Measurements from ENCODE around the gene SEMA5A. TPM values are rescaled to one million over a fixed set of nuclear protein-coding genes. Genes with fewer than 3 reads are reported as not detected.

The SEMA5A gene
- total and polyA plus RNA-seq, 2 donors (not counting 1 experiment from before 2014, with no cell fraction given): not detected

DNA sequence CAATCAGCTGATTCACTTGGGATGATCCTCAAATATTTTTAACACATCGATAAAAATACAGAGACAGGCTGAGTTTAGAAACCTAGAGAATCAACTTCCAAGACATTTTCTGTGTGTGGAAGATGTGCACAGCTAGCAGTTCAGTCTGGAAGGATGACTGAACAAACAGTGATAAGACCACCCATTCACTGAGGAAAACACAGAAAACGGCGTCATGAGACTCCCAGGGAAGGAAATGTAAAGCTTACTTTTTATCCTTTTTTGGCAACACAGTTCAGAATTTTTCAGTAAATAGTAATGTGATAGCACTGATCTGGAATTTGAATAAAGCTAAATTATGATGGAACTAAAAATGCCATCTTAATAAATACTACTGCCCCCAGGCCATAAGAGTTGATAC lies 277.6 kb downstream of the SEMA5A start:
- no peaks in the 10 kb centered on the region for H3K9me3 Mint-ChIP-seq (ENCODE audit: insufficient read depth)
- ATAC-seq (ENCODE audit: low read depth): no peak
- no peaks in the 10 kb centered on the region for H3K27me3 Mint-ChIP-seq

DNA sequence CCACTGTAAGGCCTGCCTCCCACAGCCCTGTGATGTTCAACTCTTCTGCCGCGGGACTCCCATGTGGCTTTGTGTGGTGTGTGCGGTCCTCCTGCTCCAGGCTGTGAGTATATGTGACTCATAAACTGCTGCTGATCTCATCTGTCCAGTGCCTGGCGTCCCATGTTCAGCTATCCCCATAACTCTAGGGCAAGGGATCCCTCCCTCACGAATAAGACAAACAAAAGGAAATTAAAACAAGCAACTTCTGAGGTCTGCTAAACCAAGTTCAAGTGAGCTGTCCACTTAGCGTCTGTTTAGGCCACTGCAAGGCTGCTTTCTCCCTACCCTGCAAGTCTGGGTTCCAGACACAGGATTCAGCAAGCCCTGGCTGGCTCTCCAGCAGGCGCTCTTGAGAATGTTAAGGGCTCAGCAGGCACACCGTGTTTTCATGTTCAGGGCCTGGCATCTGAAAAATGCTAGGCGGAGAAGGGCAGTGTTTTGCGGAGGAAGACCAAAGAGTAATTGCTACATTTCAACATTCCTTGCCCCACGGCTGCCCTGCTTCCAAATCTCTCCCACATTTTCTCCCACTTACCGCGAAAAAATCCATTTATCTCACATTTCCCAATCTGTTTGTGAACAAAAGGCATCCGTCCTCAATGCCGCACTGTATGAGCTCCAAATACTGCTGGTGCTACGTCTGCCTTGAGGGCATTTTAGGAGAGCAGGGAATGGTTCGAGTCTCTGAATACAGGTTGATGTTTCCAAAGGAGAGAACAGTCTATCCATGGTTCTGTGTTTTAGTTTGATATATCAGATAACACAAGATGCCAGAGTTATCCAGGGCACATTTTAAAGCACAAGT lies 280.2 kb downstream of the SEMA5A start:
- no peak for ATAC-seq (ENCODE audit: low read depth)
- no peak overlapping the region for H3K4me3 Mint-ChIP-seq
- H3K27ac Mint-ChIP-seq: no peak overlapping the region
- H3K4me3 ChIP-seq (ENCODE audit: control extremely low read depth in 1 of 5, extremely low read depth in 1 of 5, insufficient read depth in 1 of 5, low read depth in 2 of 5, low read length in 4 of 5): no peak overlapping the region
- CTCF ChIA-PET: no interaction called here
- H3K4me2 ChIP-seq (replicated peaks; ENCODE audit: low read depth, low read length, poor library complexity, severe bottlenecking): no peak overlapping the region
- no peaks in the 10 kb centered on the region for H3K4me1 ChIP-seq (ENCODE audit: control insufficient read depth in 2 of 2, insufficient read depth in 2 of 2, low read length in 2 of 2)
- H3K79me2 ChIP-seq (ENCODE audit: control insufficient read depth, insufficient read depth, low read length): no peaks in the 10 kb centered on the region
- TF ChIP-seq, protein P1, sequence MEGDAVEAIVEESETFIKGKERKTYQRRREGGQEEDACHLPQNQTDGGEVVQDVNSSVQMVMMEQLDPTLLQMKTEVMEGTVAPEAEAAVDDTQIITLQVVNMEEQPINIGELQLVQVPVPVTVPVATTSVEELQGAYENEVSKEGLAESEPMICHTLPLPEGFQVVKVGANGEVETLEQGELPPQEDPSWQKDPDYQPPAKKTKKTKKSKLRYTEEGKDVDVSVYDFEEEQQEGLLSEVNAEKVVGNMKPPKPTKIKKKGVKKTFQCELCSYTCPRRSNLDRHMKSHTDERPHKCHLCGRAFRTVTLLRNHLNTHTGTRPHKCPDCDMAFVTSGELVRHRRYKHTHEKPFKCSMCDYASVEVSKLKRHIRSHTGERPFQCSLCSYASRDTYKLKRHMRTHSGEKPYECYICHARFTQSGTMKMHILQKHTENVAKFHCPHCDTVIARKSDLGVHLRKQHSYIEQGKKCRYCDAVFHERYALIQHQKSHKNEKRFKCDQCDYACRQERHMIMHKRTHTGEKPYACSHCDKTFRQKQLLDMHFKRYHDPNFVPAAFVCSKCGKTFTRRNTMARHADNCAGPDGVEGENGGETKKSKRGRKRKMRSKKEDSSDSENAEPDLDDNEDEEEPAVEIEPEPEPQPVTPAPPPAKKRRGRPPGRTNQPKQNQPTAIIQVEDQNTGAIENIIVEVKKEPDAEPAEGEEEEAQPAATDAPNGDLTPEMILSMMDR (IDR thresholded peaks at IDR 0.05): no peak
- no peak for TF ChIP-seq EZH2 (IDR thresholded peaks at IDR 0.05; ENCODE audit: borderline replicate concordance, insufficient read depth, low read depth, low read length, poor library complexity, severe bottlenecking)
- no peak overlapping the region for H3K27ac ChIP-seq (ENCODE audit: low read length in 2 of 2)
- WGBS (ENCODE audit: insufficient coverage): 76% methylated on average over 14 of the region's 17 CpGs
- intact Hi-C loops (cut with micrococcal nuclease): no loop called here
- DNase-seq: no peak
- no peak overlapping the region for H2AFZ ChIP-seq (ENCODE audit: insufficient read depth, low read depth, low read length, poor library complexity, severe bottlenecking)
- no peaks in the 10 kb centered on the region for H3K36me3 ChIP-seq (replicated peaks in 1 of 2; ENCODE audit: control extremely low read depth in 1 of 2, control insufficient read depth in 1 of 2, extremely low read depth in 1 of 2, insufficient read depth in 2 of 2, low read length in 1 of 2)
- H3K9me3 ChIP-seq (ENCODE audit: control extremely low read depth in 1 of 3, control insufficient read depth in 2 of 3, insufficient read depth in 1 of 3, low read length in 2 of 3): no peaks in the 10 kb centered on the region
- no peaks in the 10 kb centered on the region for H3K9me3 Mint-ChIP-seq (ENCODE audit: insufficient read depth)
- H3K9ac ChIP-seq (ENCODE audit: low read length): no peak overlapping the region
- no peaks in the 10 kb centered on the region for H3K27me3 ChIP-seq (replicated peaks in 1 of 4; ENCODE audit: control extremely low read depth in 1 of 4, control insufficient read depth in 3 of 4, insufficient read depth in 4 of 4, low read length in 3 of 4)
- H3K4me1 Mint-ChIP-seq: no peaks in the 10 kb centered on the region
- no peaks in the 10 kb centered on the region for H4K20me1 ChIP-seq (ENCODE audit: control insufficient read depth, insufficient read depth, low read length, poor library complexity, severe bottlenecking)
- no peaks in the 10 kb centered on the region for H3K27me3 Mint-ChIP-seq
- POLR2A ChIA-PET: no interaction called here

More for the DNA sequence above, 277.6 kb downstream of the SEMA5A start:
- no peak for TF ChIP-seq EZH2 (IDR thresholded peaks at IDR 0.05; ENCODE audit: borderline replicate concordance, insufficient read depth, low read depth, low read length, poor library complexity, severe bottlenecking)
- TF ChIP-seq, protein P1 (IDR thresholded peaks at IDR 0.05): no peak
- H3K4me2 ChIP-seq (replicated peaks; ENCODE audit: low read depth, low read length, poor library complexity, severe bottlenecking): no peak overlapping the region
- no peaks in the 10 kb centered on the region for H3K36me3 ChIP-seq (replicated peaks in 1 of 2; ENCODE audit: control extremely low read depth in 1 of 2, control insufficient read depth in 1 of 2, extremely low read depth in 1 of 2, insufficient read depth in 2 of 2, low read length in 1 of 2)
- ChIA-PET POLR2A (no interaction called here), CTCF (no interaction called here)
- Mint-ChIP-seq H3K4me3 (no peak overlapping the region), H3K4me1 (no peaks in the 10 kb centered on the region), H3K27ac (no peak overlapping the region)
- H3K27me3 ChIP-seq (replicated peaks in 1 of 4; ENCODE audit: control extremely low read depth in 1 of 4, control insufficient read depth in 3 of 4, insufficient read depth in 4 of 4, low read length in 3 of 4): no peaks in the 10 kb centered on the region
- peaks cover 0 to 7% (median 0%) of the 10 kb centered on the region in 3 donors for H3K9me3 ChIP-seq (ENCODE audit: control extremely low read depth in 1 of 3, control insufficient read depth in 2 of 3, insufficient read depth in 1 of 3, low read length in 2 of 3)
- H4K20me1 ChIP-seq (ENCODE audit: control insufficient read depth, insufficient read depth, low read length, poor library complexity, severe bottlenecking): no peaks in the 10 kb centered on the region
- intact Hi-C loops (cut with micrococcal nuclease): no loop called here
- H3K27ac ChIP-seq (ENCODE audit: low read length in 2 of 2): no peak overlapping the region
- H3K4me3 ChIP-seq (ENCODE audit: control extremely low read depth in 1 of 5, extremely low read depth in 1 of 5, insufficient read depth in 1 of 5, low read depth in 2 of 5, low read length in 4 of 5): no peak overlapping the region
- H2AFZ ChIP-seq (ENCODE audit: insufficient read depth, low read depth, low read length, poor library complexity, severe bottlenecking): no peak overlapping the region
- H3K4me1 ChIP-seq (ENCODE audit: control insufficient read depth in 2 of 2, insufficient read depth in 2 of 2, low read length in 2 of 2): no peaks in the 10 kb centered on the region
- no CpG with 5 or more reads among the region's 3 CpGs for WGBS (ENCODE audit: insufficient coverage)
- no peak for DNase-seq
- no peak overlapping the region for H3K9ac ChIP-seq (ENCODE audit: low read length)
- no peaks in the 10 kb centered on the region for H3K79me2 ChIP-seq (ENCODE audit: control insufficient read depth, insufficient read depth, low read length)

All from B cell (primary cell).